Mammary epithelial cell (primary cell): ENCODE measurements around the gene TBX6.

Source experiments
- EZH2 ChIP-seq: IDR thresholded peaks from 2 replicates; pipeline ENCODE4 v1.6.1; 2012; ENCODE audit warnings: low read length, inconsistent platforms, borderline replicate concordance
- TF ChIP-seq, protein P1 (sequence below), 2 donors: IDR thresholded peaks in 1 of 2; conservative IDR thresholded peaks in 1 of 2; 2 replicates each; pipeline ENCODE4 v1.5.1; 2011 to 2012; ENCODE audit warnings: inconsistent platforms in 2 of 2, low read length in 2 of 2, mild to moderate bottlenecking in 2 of 2, control low read depth in 1 of 2, low read depth in 1 of 2; ENCODE audit not compliant: insufficient read depth in 1 of 2; ENCODE audit errors: extremely low read depth in 1 of 2

DNA sequence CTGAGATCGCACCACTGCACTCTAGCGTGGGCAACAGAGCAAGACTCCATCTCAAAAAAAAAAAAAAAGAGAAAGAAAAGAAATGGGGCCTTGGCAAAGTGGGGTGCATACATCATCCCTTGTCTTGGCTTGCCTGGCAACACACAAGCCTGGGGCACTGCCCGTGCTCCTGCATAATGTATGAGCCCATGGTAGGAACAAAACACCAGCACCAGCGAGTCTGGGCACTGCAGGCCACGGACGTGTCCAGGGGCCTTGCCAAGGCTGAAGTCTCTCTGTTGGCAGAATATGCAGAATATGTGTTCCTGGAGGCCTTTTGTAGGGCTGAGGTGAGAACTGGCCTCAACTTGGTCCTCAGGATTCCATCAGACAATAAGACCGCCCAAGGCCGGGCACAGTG lies 41.9 kb downstream of the TBX6 start:
- TF ChIP-seq, protein P1, sequence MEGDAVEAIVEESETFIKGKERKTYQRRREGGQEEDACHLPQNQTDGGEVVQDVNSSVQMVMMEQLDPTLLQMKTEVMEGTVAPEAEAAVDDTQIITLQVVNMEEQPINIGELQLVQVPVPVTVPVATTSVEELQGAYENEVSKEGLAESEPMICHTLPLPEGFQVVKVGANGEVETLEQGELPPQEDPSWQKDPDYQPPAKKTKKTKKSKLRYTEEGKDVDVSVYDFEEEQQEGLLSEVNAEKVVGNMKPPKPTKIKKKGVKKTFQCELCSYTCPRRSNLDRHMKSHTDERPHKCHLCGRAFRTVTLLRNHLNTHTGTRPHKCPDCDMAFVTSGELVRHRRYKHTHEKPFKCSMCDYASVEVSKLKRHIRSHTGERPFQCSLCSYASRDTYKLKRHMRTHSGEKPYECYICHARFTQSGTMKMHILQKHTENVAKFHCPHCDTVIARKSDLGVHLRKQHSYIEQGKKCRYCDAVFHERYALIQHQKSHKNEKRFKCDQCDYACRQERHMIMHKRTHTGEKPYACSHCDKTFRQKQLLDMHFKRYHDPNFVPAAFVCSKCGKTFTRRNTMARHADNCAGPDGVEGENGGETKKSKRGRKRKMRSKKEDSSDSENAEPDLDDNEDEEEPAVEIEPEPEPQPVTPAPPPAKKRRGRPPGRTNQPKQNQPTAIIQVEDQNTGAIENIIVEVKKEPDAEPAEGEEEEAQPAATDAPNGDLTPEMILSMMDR (conservative IDR thresholded peaks at IDR 0.05 in 1 of 2, IDR thresholded peaks at IDR 0.05 in 1 of 2; ENCODE audit: extremely low read depth in 1 of 2, insufficient read depth in 1 of 2, low read depth in 1 of 2, low read length in 2 of 2): no peak
- no peak for TF ChIP-seq EZH2
